IMR-90 (cell line): ENCODE measurements around the gene IBSP.

ENCODE experiments used
- CEBPB ChIP-seq: IDR thresholded peaks from 2 replicates; pipeline ENCODE4 v1.6.1; 2012; ENCODE audit warnings: low read depth, low read length, improper control_type of control experiment
- CHD1 ChIP-seq: IDR thresholded peaks from 2 replicates; pipeline ENCODE4 v1.6.1; 2012; ENCODE audit warnings: low read depth, low read length, improper control_type of control experiment
- FOS ChIP-seq: fragments of 150-350 bp; IDR thresholded peaks from 2 replicates; pipeline ENCODE4 v1.6.1; 2016; ENCODE audit warnings: low read depth, low read length
- MAFK ChIP-seq: IDR thresholded peaks from 2 replicates; pipeline ENCODE4 v1.6.1; 2012; ENCODE audit warnings: low read depth, low read length, improper control_type of control experiment
- MAZ ChIP-seq: IDR thresholded peaks from 2 replicates; pipeline ENCODE4 v1.6.1; 2012; ENCODE audit warnings: low read depth, mild to moderate bottlenecking, low read length, improper control_type of control experiment, moderate library complexity, borderline replicate concordance
- MXI1 ChIP-seq: IDR thresholded peaks from 2 replicates; pipeline ENCODE4 v1.6.1; 2012; ENCODE audit warnings: low read depth, mild to moderate bottlenecking, low read length, moderate library complexity, borderline replicate concordance
- POLR2A ChIP-seq: IDR thresholded peaks from 2 replicates; pipeline ENCODE4 v1.6.1; 2012; ENCODE audit warnings: mild to moderate bottlenecking, low read depth, low read length
- RAD21 ChIP-seq: IDR thresholded peaks from 2 replicates; pipeline ENCODE4 v1.6.1; 2012; ENCODE audit warnings: low read length, improper control_type of control experiment
- RCOR1 ChIP-seq: IDR thresholded peaks from 2 replicates; pipeline ENCODE4 v1.6.1; 2012; ENCODE audit warnings: mild to moderate bottlenecking, low read length, improper control_type of control experiment; ENCODE audit not compliant: insufficient replicate concordance
- RFX5 ChIP-seq: IDR thresholded peaks from 2 replicates; pipeline ENCODE4 v1.8.0; 2012; ENCODE audit warnings: low read depth, mild to moderate bottlenecking, low read length, moderate library complexity
- SMC3 ChIP-seq: fragments of 150-350 bp; IDR thresholded peaks from 2 replicates; pipeline ENCODE4 v1.6.1; 2016; ENCODE audit warnings: low read depth, mild to moderate bottlenecking, antibody characterized with exemption, low read length, moderate library complexity
- TF ChIP-seq, protein P1 (sequence below): conservative IDR thresholded peaks from 2 replicates; pipeline ENCODE4 v1.5.1; 2012; ENCODE audit warnings: mild to moderate bottlenecking, low read depth, low read length, improper control_type of control experiment

DNA sequence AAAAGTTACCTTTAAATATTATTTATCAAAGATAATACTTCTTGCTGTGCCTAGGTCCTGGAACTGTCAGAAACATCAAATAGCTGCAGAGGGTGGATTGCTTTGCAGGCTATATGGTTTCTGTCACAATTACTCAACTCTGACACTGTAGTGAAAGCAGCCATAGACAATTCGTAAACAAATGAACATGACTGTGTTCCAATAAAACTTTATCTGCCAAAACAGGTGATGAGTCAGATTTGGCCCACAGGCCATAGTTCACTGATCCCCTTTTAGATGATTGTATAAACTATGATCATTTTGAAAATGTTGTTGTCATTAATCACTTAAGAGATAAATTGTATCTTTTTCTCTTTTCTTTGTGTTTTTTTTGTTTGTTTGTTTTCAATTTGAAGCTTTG lies 25.0 kb downstream of the IBSP start:
- TF ChIP-seq CHD1, result no peak
- no peak for TF ChIP-seq RFX5
- TF ChIP-seq, protein P1, sequence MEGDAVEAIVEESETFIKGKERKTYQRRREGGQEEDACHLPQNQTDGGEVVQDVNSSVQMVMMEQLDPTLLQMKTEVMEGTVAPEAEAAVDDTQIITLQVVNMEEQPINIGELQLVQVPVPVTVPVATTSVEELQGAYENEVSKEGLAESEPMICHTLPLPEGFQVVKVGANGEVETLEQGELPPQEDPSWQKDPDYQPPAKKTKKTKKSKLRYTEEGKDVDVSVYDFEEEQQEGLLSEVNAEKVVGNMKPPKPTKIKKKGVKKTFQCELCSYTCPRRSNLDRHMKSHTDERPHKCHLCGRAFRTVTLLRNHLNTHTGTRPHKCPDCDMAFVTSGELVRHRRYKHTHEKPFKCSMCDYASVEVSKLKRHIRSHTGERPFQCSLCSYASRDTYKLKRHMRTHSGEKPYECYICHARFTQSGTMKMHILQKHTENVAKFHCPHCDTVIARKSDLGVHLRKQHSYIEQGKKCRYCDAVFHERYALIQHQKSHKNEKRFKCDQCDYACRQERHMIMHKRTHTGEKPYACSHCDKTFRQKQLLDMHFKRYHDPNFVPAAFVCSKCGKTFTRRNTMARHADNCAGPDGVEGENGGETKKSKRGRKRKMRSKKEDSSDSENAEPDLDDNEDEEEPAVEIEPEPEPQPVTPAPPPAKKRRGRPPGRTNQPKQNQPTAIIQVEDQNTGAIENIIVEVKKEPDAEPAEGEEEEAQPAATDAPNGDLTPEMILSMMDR, result no peak
- TF ChIP-seq POLR2A, result no peak
- TF ChIP-seq RCOR1, result no peak
- TF ChIP-seq MXI1, result no peak
- TF ChIP-seq MAFK, result no peak
- TF ChIP-seq SMC3, result no peak
- no peak for TF ChIP-seq CEBPB
- no peak for TF ChIP-seq MAZ
- TF ChIP-seq FOS, result no peak
- TF ChIP-seq RAD21, result no peak
